ENCODE measurements around the gene UST. TPM values are rescaled to one million over a fixed set of nuclear protein-coding genes. Genes with fewer than 3 reads are reported as not detected.
"Not testable (repeated sequence)": the region's sequence is repeated elsewhere in the genome, so short reads cannot be mapped to it uniquely, and the experiment has no call there.

UST gene
- total RNA-seq, 3 donors from 2014 or later: 1.3 to 2.2 (median 1.6) TPM

GRCh38 chr6:148837941-148838340, 91.1 kb downstream of the UST start:
- H3K9me3 Mint-ChIP-seq: no peaks in the 10 kb centered on the region
- DNase-seq (no peak), ATAC-seq (no peak)
- peaks cover 18% of the 10 kb centered on the region for H3K4me1 Mint-ChIP-seq (ENCODE audit: low read depth)
- H3K36me3 Mint-ChIP-seq (ENCODE audit: insufficient read depth): no peaks in the 10 kb centered on the region
- H3K4me3 Mint-ChIP-seq: no peak overlapping the region
- H3K27me3 Mint-ChIP-seq (ENCODE audit: low read depth): no peaks in the 10 kb centered on the region

- ATAC-seq: no peak
- no peaks in the 10 kb centered on the region for H3K36me3 Mint-ChIP-seq (ENCODE audit: insufficient read depth)
These were observed 92.2 kb downstream of the UST start for GRCh38 chr6:148839044-148839443.

DNA sequence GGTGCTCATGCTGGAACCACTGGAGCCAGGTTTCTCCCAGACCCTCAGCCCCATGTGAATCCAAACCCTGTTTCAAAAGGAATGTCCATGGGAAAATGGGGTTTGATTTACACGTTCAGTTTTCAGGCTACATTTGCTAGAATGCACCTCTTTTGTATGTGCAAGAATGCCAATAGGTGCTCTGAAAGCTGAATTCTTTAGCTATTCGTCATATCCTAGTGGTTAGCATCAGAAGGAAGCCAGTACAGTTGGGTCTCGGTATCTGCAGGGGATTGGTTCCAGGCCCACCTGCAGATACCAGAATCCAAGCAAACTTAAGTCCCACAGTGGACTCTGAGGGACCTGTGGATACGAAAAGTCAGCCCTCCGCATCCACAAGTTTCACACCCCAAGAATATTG, 93.4 kb downstream of the UST start:
- no peaks in the 10 kb centered on the region for H3K27me3 Mint-ChIP-seq (ENCODE audit: low read depth)
- ATAC-seq (no peak), DNase-seq (no peak)
- peaks cover 3% of the 10 kb centered on the region for H3K36me3 Mint-ChIP-seq (ENCODE audit: insufficient read depth)
- peaks cover 16% of the 10 kb centered on the region for H3K4me1 Mint-ChIP-seq (ENCODE audit: low read depth)
- H3K9me3 Mint-ChIP-seq: no peaks in the 10 kb centered on the region
- H3K4me3 Mint-ChIP-seq: no peak overlapping the region

More at GRCh38 chr6:148839044-148839443, 92.2 kb downstream of the UST start:
- Mint-ChIP-seq H3K9me3 (no peaks in the 10 kb centered on the region), H3K4me1 (ENCODE audit: low read depth) (peaks cover 16% of the 10 kb centered on the region), H3K4me3 (no peak overlapping the region), H3K27me3 (ENCODE audit: low read depth) (no peaks in the 10 kb centered on the region)
- DNase-seq: no peak

GRCh38 chr6:148842296-148843019, 95.6 kb downstream of the UST start:
- Mint-ChIP-seq H3K27me3 (ENCODE audit: low read depth) (no peaks in the 10 kb centered on the region), H3K9me3 (no peaks in the 10 kb centered on the region), H3K36me3 (ENCODE audit: insufficient read depth) (peaks cover 3% of the 10 kb centered on the region), H3K4me3 (no peak overlapping the region), H3K4me1 (ENCODE audit: low read depth) (no peaks in the 10 kb centered on the region)
- ATAC-seq: no peak
- no peak for DNase-seq

- ATAC-seq (no peak), DNase-seq (no peak)
- H3K4me1 Mint-ChIP-seq (ENCODE audit: low read depth): peaks cover 2% of the 10 kb centered on the region
- no peaks in the 10 kb centered on the region for H3K27me3 Mint-ChIP-seq (ENCODE audit: low read depth)
- H3K9me3 Mint-ChIP-seq: no peaks in the 10 kb centered on the region
- H3K4me3 Mint-ChIP-seq: no peak overlapping the region
- peaks cover 3% of the 10 kb centered on the region for H3K36me3 Mint-ChIP-seq (ENCODE audit: insufficient read depth)
These were observed 98.6 kb downstream of the UST start for GRCh38 chr6:148845464-148845863.

DNA sequence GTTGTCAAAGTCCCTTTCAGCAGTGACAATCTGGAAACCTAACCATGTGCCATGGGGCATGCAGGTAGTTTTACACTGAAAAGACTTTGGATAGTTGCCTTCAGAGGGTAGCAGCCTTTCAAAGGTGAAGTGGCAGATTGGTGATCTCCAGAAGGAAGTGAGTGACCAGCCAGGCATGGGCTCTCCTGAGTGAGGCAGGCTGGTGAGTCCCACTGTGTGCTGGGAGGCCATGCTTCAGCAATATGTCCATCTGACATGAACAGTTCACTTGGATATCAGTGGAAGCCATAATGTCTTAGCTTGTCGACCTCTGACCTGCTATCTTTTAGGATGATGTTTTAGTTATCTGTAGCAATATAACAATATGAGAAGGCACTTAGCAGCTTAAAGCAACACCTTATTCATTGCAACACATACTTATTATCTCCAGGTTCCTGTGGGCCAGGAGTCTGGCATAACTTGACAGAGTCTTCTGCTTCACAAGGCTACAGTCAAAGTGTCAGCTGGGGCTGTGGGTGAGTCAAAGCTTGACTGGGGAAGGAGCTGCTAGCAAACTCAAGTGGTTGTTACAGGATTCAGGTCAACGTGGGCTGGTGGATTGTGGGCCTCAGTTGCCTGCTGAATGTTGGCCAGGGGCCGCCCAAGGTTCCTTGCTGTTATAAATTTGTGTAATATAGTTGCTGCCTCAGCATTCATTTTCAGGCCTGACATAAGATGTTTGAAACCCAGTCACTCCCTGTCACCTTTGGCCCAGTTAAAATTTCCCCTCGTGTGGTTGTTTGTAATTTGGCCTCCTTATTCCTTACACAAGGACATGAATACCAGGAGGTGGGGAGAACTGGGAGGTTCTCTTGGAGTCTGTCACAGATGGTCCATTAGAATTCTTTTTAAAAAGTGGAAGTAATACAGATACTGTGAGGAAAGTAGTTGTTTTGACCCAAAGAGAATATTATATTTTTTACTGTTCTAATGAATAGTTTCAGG, 100.2 kb downstream of the UST start:
- Mint-ChIP-seq H3K4me1 (ENCODE audit: low read depth) (peaks cover 2% of the 10 kb centered on the region), H3K36me3 (ENCODE audit: insufficient read depth) (peaks cover 3% of the 10 kb centered on the region), H3K9me3 (no peaks in the 10 kb centered on the region), H3K27me3 (ENCODE audit: low read depth) (no peaks in the 10 kb centered on the region), H3K4me3 (no peak overlapping the region)
- DNase-seq: no peak
- ATAC-seq: peak in 1 of 2 donors; percentile 50

DNA sequence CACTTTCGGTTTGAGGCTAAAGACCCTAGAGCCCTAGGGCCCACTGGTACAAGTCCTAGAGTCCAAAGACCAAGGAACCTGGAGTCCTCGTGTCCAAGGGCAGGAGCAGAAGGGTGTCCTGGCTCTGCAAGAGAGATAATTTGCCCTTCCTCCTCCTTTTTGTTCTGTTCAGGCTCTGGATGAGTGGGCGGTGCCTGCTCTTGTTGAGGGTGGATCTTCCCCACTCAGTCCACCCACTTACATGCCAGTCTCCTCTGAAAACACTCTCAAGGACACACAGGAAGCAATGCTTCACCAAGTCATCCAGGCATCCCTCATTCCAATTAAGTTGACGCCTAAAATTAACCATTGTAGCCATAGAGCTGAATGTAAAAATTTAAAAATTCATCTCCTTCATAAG, 102.1 kb downstream of the UST start:
- Mint-ChIP-seq H3K36me3 (ENCODE audit: insufficient read depth) (peaks cover 3% of the 10 kb centered on the region), H3K9me3 (no peaks in the 10 kb centered on the region), H3K4me3 (no peak overlapping the region), H3K4me1 (ENCODE audit: low read depth) (peaks cover 2% of the 10 kb centered on the region), H3K27me3 (ENCODE audit: low read depth) (peaks cover 2% of the 10 kb centered on the region)
- no peak for ATAC-seq
- DNase-seq: no peak

GRCh38 chr6:148849449-148849848, 102.6 kb downstream of the UST start:
- not testable (repeated sequence) for H3K27me3 Mint-ChIP-seq (ENCODE audit: low read depth); H3K36me3 Mint-ChIP-seq (ENCODE audit: insufficient read depth); DNase-seq

DNA sequence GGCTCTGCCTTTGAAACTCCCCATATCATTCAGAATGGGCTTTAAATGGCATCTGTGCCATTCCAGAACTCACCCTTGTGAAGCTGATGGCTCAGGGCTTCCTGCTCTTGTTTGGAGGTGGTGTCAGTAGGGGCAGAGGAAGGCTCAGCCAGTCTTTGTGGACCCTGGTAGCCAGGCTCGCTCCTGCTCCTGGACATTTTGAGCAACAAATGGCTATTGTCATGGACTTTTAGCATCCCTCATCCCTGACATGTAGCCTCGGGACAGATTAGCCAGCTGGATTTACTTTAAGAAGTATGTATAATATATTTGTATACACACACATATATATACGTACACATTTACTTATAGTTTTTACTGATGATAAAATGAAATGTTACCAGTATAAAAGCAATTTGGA, 104.1 kb downstream of the UST start:
- Mint-ChIP-seq H3K36me3 (ENCODE audit: insufficient read depth) (no peaks in the 10 kb centered on the region), H3K9me3 (no peaks in the 10 kb centered on the region), H3K4me3 (no peak overlapping the region), H3K27me3 (ENCODE audit: low read depth) (peaks cover 7% of the 10 kb centered on the region), H3K4me1 (ENCODE audit: low read depth) (peaks cover 11% of the 10 kb centered on the region)
- no peak for ATAC-seq
- DNase-seq: no peak

More at GRCh38 chr6:148849449-148849848, 102.6 kb downstream of the UST start:
- ATAC-seq: peak; percentile 40 to 52
- not testable (repeated sequence) for H3K4me1 Mint-ChIP-seq (ENCODE audit: low read depth); H3K4me3 Mint-ChIP-seq; H3K9me3 Mint-ChIP-seq

GRCh38 chr6:148851683-148852556, 105.1 kb downstream of the UST start:
- no peak for DNase-seq
- H3K36me3 Mint-ChIP-seq (ENCODE audit: insufficient read depth): no peaks in the 10 kb centered on the region
- H3K27me3 Mint-ChIP-seq (ENCODE audit: low read depth): peaks cover 8% of the 10 kb centered on the region
- H3K4me1 Mint-ChIP-seq (ENCODE audit: low read depth): peaks cover 11% of the 10 kb centered on the region
- no peaks in the 10 kb centered on the region for H3K9me3 Mint-ChIP-seq
- no peak overlapping the region for H3K4me3 Mint-ChIP-seq
- ATAC-seq: no peak

DNA sequence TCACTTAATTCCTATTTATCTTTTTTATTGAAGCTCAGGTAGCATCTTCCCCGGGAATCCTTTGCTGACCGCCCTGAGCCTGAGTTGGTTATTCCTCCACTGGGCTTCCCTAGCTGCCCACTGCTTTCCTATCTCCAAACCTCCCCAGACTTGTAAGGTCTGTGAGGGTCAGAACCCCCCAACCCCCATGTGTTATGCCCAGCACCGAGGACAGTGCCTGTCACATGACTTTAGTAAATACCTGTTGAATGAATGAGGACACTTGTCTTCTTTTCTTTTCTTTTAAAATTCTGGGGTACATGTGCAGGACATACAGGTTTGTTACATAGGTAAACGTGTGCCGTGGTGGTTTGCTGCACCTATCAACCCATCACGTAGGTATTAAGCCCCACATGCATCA, 105.9 kb downstream of the UST start:
- H3K36me3 Mint-ChIP-seq (ENCODE audit: insufficient read depth): no peaks in the 10 kb centered on the region
- ATAC-seq: no peak

DNA sequence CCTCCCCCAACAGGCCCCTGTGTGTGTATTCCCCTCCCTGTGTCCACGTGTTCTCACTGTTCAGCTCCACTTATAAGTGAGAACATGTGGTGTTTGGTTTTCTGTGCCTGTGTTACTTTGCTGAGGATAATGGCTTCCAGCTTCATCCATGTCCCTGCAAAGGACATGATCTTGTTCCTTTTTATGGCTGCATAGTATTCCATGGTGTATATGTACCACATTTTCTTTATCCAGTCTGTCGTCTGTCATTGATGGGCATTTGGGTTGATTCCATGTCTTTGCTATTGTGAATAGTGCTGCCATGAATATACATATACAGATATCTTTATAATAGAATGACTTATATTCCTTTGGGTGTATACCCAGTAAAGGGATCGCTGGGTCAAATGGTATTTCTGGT, 106.3 kb downstream of the UST start:
- not testable (repeated sequence) for H3K36me3 Mint-ChIP-seq (ENCODE audit: insufficient read depth); H3K9me3 Mint-ChIP-seq; DNase-seq; H3K27me3 Mint-ChIP-seq (ENCODE audit: low read depth); ATAC-seq; H3K4me3 Mint-ChIP-seq
- peaks cover 15% of the 10 kb centered on the region for H3K4me1 Mint-ChIP-seq (ENCODE audit: low read depth)

More for the DNA sequence above, 105.9 kb downstream of the UST start:
- H3K4me1 Mint-ChIP-seq (ENCODE audit: low read depth): peaks cover 15% of the 10 kb centered on the region
- H3K4me3 Mint-ChIP-seq: no peak overlapping the region
- no peaks in the 10 kb centered on the region for H3K9me3 Mint-ChIP-seq
- H3K27me3 Mint-ChIP-seq (ENCODE audit: low read depth): peaks cover 8% of the 10 kb centered on the region
- no peak for DNase-seq

DNA sequence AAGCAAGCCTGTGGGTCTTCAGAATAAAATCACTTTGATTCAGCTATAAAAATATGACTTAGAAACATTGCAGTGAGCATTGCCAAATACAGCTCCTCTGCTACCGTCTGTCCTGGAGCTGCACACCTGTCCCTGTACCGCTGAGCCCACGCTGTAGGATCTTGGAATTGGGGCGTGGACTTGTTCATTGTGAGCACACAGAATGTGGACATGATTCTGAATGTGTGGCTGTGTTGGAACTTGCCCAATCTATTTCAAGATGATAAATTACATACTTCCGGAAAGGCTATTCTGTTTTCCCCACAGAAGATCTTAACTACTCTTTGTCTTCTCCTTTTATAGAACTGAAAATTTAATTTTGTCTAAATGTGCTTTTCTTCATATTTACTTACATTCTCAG, 107.3 kb downstream of the UST start:
- DNase-seq (no peak), ATAC-seq (no peak)
- H3K27me3 Mint-ChIP-seq (ENCODE audit: low read depth): peaks cover 8% of the 10 kb centered on the region
- no peaks in the 10 kb centered on the region for H3K36me3 Mint-ChIP-seq (ENCODE audit: insufficient read depth)
- H3K4me1 Mint-ChIP-seq (ENCODE audit: low read depth): peaks cover 15% of the 10 kb centered on the region
- H3K9me3 Mint-ChIP-seq: no peaks in the 10 kb centered on the region
- no peak overlapping the region for H3K4me3 Mint-ChIP-seq

- DNase-seq: no peak
- H3K4me3 Mint-ChIP-seq: no peak overlapping the region
- ATAC-seq: no peak
- no peaks in the 10 kb centered on the region for H3K36me3 Mint-ChIP-seq (ENCODE audit: insufficient read depth)
- H3K4me1 Mint-ChIP-seq (ENCODE audit: low read depth): peaks cover 15% of the 10 kb centered on the region
- peaks cover 8% of the 10 kb centered on the region for H3K27me3 Mint-ChIP-seq (ENCODE audit: low read depth)
- H3K9me3 Mint-ChIP-seq: no peaks in the 10 kb centered on the region
These were observed 108.2 kb downstream of the UST start for GRCh38 chr6:148854992-148855391.
